GM13976 (cell line): ENCODE results near the gene NRG3.

ENCODE experiments used
- DNase-seq: peaks from one replicate; pipeline ENCODE4 v3.0.0; 2012; ENCODE audit warnings: low spot score
- CTCF ChIP-seq: IDR thresholded peaks from 2 replicates; pipeline ENCODE4 v1.5.1; 2012; ENCODE audit warnings: borderline replicate concordance, mild to moderate bottlenecking; ENCODE audit not compliant: insufficient read depth; ENCODE audit errors: extremely low read depth, missing control alignments, control extremely low read depth
- in situ Hi-C: fragments of 300-500 bp; cut with MboI; formaldehyde crosslinking; loops from one replicate; pipeline ENCODE4 v1.12.0; 2022; ENCODE audit warnings: low sequenced_read_pairs, mixed read lengths, inconsistent platforms; ENCODE audit not compliant: unreplicated experiment

The NRG3 gene

DNA sequence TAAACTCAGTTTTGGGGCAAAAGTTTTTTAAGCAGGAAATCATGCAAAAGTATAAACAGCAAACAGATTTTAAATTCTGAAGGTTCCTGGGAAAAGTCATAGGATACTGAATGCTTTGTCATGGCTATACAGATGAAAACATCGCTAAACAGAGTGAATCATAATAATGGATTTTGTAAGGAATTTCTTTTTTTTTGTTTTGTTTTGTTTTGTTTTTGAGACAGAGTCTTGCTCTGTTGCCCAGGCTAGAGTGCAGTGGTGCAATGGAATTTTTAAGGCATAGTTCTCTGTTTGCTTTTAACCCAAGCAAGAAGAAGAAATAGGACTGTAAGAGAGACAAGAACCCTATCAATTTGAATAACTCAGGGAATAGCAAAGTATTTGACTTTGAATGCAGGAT, 285.3 kb downstream of the NRG3 start:
- no peak for TF ChIP-seq CTCF
- in situ Hi-C loops, result no loop called here
- no peak for DNase-seq

GRCh38 chr10:82161264-82161663, 286.3 kb downstream of the NRG3 start:
- in situ Hi-C loops, result no loop called here
- no peak for TF ChIP-seq CTCF
- no peak for DNase-seq

- no peak for TF ChIP-seq CTCF
- in situ Hi-C loops, result no loop called here
- DNase-seq, result no peak
Measured at GRCh38 chr10:82162549-82163195, 287.7 kb downstream of the NRG3 start.

- in situ Hi-C loops, result no loop called here
- no peak for DNase-seq
- TF ChIP-seq CTCF, result no peak
Measured at GRCh38 chr10:82171899-82172298, 296.9 kb downstream of the NRG3 start.

DNA sequence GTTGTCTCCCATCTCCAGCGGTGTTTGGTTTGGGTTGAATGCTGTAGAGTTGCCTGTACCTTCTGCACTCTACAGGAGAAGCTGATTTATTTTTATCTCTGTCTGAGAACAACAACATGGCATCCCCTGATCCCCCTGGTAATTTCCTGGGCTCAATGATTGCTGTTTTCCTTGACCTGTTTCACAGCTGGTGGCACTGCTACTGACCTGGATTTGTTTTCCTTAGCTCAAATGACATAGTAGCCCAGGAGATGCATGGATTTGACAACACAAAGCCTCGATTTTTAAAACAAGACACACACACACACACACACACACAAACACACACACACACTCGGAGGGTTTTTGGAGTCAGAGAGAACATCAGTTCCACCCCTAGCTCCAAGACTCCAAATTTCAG, 301.6 kb downstream of the NRG3 start:
- in situ Hi-C loops, result no loop called here
- DNase-seq, result no peak
- no peak for TF ChIP-seq CTCF

DNA sequence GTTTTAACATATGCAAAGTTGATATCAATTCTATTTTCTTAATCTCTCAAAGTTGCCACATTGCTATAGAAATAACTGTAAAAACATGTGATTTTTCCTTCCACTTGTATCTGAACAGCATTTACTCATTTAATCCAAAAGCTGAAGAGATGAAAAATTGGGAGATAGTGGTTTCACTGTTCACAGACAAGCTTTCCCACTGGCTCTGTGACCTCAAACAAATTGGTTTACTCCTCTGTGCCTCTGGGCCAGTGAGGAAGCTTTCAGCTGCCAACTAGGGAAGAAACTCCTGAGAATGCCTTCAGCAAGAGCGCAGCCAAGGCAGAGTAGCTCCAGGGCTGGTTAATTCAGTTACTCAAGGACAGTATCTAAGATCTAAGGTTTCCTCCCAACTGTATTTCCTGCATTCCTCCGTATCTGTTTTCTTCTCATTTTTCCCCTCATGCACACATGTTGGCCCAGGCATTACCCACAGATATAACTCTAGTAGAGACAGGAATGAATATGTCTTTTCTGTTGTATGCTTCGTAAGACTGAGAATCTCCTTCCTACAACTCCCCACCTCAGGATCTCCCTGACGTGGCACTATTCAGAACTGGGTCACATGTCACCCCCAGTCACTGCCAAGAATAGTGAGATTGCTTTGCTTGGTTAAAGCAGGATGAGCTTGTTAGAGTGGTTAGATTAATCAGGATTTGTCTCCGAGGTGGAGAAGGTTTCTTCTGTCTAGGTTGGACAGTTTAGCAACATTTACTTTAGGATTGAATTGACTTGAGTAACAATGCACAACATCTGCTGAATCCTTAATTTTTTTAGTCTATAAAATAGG, 315.7 kb downstream of the NRG3 start:
- DNase-seq, result no peak
- in situ Hi-C loops, result no loop called here
- TF ChIP-seq CTCF, result no peak

GRCh38 chr10:82191653-82192052, 316.7 kb downstream of the NRG3 start:
- no peak for DNase-seq
- in situ Hi-C loops, result no loop called here

More at GRCh38 chr10:82191653-82192052, 316.7 kb downstream of the NRG3 start:
- no peak for TF ChIP-seq CTCF
